GM20000 (cell line): ENCODE results near the gene PRICKLE4.

Source experiments
- DNase-seq: peaks from one replicate; pipeline ENCODE4 v3.0.0; 2012; ENCODE audit warnings: low spot score
- CTCF ChIP-seq: IDR thresholded peaks from 2 replicates; pipeline ENCODE4 v1.5.1; 2012; ENCODE audit warnings: mild to moderate bottlenecking, control low read depth; ENCODE audit errors: extremely low read depth, missing control alignments

PRICKLE4 gene

GRCh38 chr6:41813956-41814355 lies 33.4 kb downstream of the PRICKLE4 start:
- no peak for DNase-seq
- no peak for TF ChIP-seq CTCF

- no peak for DNase-seq
- no peak for TF ChIP-seq CTCF
These were observed 34.0 kb downstream of the PRICKLE4 start for GRCh38 chr6:41814629-41815028.

- DNase-seq, result no peak
- TF ChIP-seq CTCF, result no peak
These were observed 35.0 kb downstream of the PRICKLE4 start for GRCh38 chr6:41815587-41815986.

- TF ChIP-seq CTCF, result no peak
- DNase-seq, result no peak
These were observed 37.9 kb downstream of the PRICKLE4 start for GRCh38 chr6:41818271-41819054.

GRCh38 chr6:41821266-41821665 lies 40.7 kb downstream of the PRICKLE4 start:
- TF ChIP-seq CTCF, result no peak
- no peak for DNase-seq

GRCh38 chr6:41822021-41822420 lies 41.4 kb downstream of the PRICKLE4 start:
- DNase-seq, result no peak
- no peak for TF ChIP-seq CTCF

GRCh38 chr6:41823178-41823577 lies 42.6 kb downstream of the PRICKLE4 start:
- DNase-seq, result no peak
- TF ChIP-seq CTCF, result no peak
